Astrocyte (in vitro differentiated cells and primary cell): ENCODE data around the gene DSG2. TPM values are rescaled to one million over a fixed set of nuclear protein-coding genes. Genes with fewer than 3 reads are reported as not detected.
A peak's percentile ranks its signal among the peaks of the same experiment; 100 is the strongest.
"Not testable (repeated sequence)": the region's sequence is repeated elsewhere in the genome, so short reads cannot be mapped to it uniquely, and the experiment has no call there.

ENCODE experiments used
- DNase-seq: peaks from one replicate; pipeline ENCODE4 v3.0.0-alpha.2; 2010; ENCODE audit warnings: low read depth
- FAIRE-seq: peaks from 2 replicates; lab custom pipeline; 2011; peaks lifted over from hg19 to GRCh38; lab: Jason Lieb, UNC
- H2AFZ ChIP-seq: 2 replicates; pipeline ENCODE4 v1.6.0; 2012; ENCODE audit warnings: low read depth, low read length, inconsistent platforms
- H3K27ac ChIP-seq: 2 replicates; pipeline ENCODE4 v1.5.1; 2011; ENCODE audit warnings: low read depth, low read length, inconsistent platforms
- H3K27me3 ChIP-seq: 2 replicates; pipeline ENCODE4 v1.6.0; 2011; ENCODE audit warnings: low read length, inconsistent platforms; ENCODE audit not compliant: insufficient read depth
- H3K36me3 ChIP-seq: 2 replicates; pipeline ENCODE4 v1.5.1; 2011; ENCODE audit warnings: low read length, inconsistent platforms; ENCODE audit not compliant: insufficient read depth
- H3K4me1 ChIP-seq: 2 replicates; pipeline ENCODE4 v1.5.1; 2011; ENCODE audit warnings: low read length, inconsistent platforms; ENCODE audit not compliant: insufficient read depth
- H3K4me2 ChIP-seq: 2 replicates; pipeline ENCODE4 v1.6.0; 2012; ENCODE audit warnings: low read length, inconsistent platforms
- H3K4me3 ChIP-seq: 2 replicates; pipeline ENCODE4 v1.5.1; 2011; ENCODE audit warnings: low read depth, mild to moderate bottlenecking, low read length, inconsistent platforms; ENCODE audit not compliant: insufficient read depth
- H3K79me2 ChIP-seq: 2 replicates; pipeline ENCODE4 v1.6.0; 2012; ENCODE audit warnings: mild to moderate bottlenecking, low read length, inconsistent platforms; ENCODE audit not compliant: insufficient read depth
- H3K9ac ChIP-seq: 2 replicates; pipeline ENCODE4 v1.6.0; 2012; ENCODE audit warnings: mild to moderate bottlenecking, low read length, inconsistent platforms
- H3K9me3 ChIP-seq: 2 replicates; pipeline ENCODE4 v1.5.1; 2012; ENCODE audit warnings: low read depth, mild to moderate bottlenecking, low read length, inconsistent platforms; ENCODE audit not compliant: insufficient read depth
- H4K20me1 ChIP-seq: 2 replicates; pipeline ENCODE4 v1.6.0; 2012; ENCODE audit warnings: low read length, inconsistent platforms; ENCODE audit not compliant: insufficient read depth
- H3K27ac Mint-ChIP-seq: one replicate; pipeline ENCODE4 v1.8.0; 2021; ENCODE audit warnings: mild to moderate bottlenecking, mixed read lengths; ENCODE audit not compliant: unreplicated experiment
- H3K27me3 Mint-ChIP-seq: one replicate; pipeline ENCODE4 v1.8.0; 2021; ENCODE audit warnings: low read depth, mixed read lengths; ENCODE audit not compliant: unreplicated experiment
- H3K36me3 Mint-ChIP-seq: one replicate; pipeline ENCODE4 v1.8.0; 2021; ENCODE audit warnings: low read depth, mixed read lengths; ENCODE audit not compliant: unreplicated experiment
- H3K4me1 Mint-ChIP-seq: one replicate; pipeline ENCODE4 v1.8.0; 2021; ENCODE audit warnings: low read depth, mixed read lengths; ENCODE audit not compliant: unreplicated experiment
- H3K4me3 Mint-ChIP-seq: one replicate; pipeline ENCODE4 v1.8.0; 2021; ENCODE audit warnings: mild to moderate bottlenecking, moderate library complexity, mixed read lengths; ENCODE audit not compliant: unreplicated experiment
- H3K9me3 Mint-ChIP-seq: one replicate; pipeline ENCODE4 v1.8.0; 2021; ENCODE audit warnings: mild to moderate bottlenecking, mixed read lengths; ENCODE audit not compliant: unreplicated experiment
- CTCF ChIP-seq: IDR thresholded peaks from 2 replicates; pipeline ENCODE4 v1.5.1; 2011; ENCODE audit warnings: low read depth, mild to moderate bottlenecking, inconsistent platforms, low read length, moderate library complexity; ENCODE audit not compliant: insufficient read depth
- EZH2 ChIP-seq: IDR thresholded peaks from 2 replicates; pipeline ENCODE4 v1.6.1; 2012; ENCODE audit warnings: mild to moderate bottlenecking, low read length, inconsistent platforms; ENCODE audit not compliant: insufficient read depth
- total RNA-seq: library from RNA; stranded (reverse); gene quantifications from 2 replicates; pipeline ENCODE4 v1.2.1, GENCODE V29; 2021

Gene DSG2
- total RNA-seq, 1 donor from 2014 or later: 154 TPM

- peaks cover 5% of the 10 kb centered on the region for H3K79me2 ChIP-seq
These were observed 8.2 kb downstream of the DSG2 start for GRCh38 chr18:31506024-31506742.

GRCh38 chr18:31507124-31507523 is 9.1 kb downstream of the DSG2 start:
- H3K4me1 Mint-ChIP-seq: peaks cover 26% of the 10 kb centered on the region
- FAIRE-seq, H3K27me3 Mint-ChIP-seq, H3K4me2 ChIP-seq, H3K27me3 ChIP-seq, H3K4me3 Mint-ChIP-seq, H3K9me3 Mint-ChIP-seq, H3K79me2 ChIP-seq, H3K4me3 ChIP-seq, H3K9ac ChIP-seq, H3K4me1 ChIP-seq, H2AFZ ChIP-seq, H3K9me3 ChIP-seq, H3K27ac ChIP-seq, H4K20me1 ChIP-seq, H3K36me3 ChIP-seq, H3K36me3 Mint-ChIP-seq, DNase-seq, H3K27ac Mint-ChIP-seq: not testable (repeated sequence)

More at GRCh38 chr18:31506024-31506742, 8.2 kb downstream of the DSG2 start:
- Mint-ChIP-seq H3K27me3 (no peaks in the 10 kb centered on the region), H3K4me3 (no peak overlapping the region), H3K9me3 (peaks cover 2% of the 10 kb centered on the region), H3K4me1 (peaks cover 21% of the 10 kb centered on the region), H3K36me3 (peaks cover 4% of the 10 kb centered on the region), H3K27ac (no peak overlapping the region)
- FAIRE-seq: no peak
- Histone ChIP-seq H3K9me3 (no peaks in the 10 kb centered on the region), H3K27me3 (no peaks in the 10 kb centered on the region), H3K36me3 (no peaks in the 10 kb centered on the region), H3K4me1 (no peaks in the 10 kb centered on the region), H3K27ac (no peak overlapping the region), H2AFZ (no peak overlapping the region), H3K4me2 (no peak overlapping the region), H4K20me1 (no peaks in the 10 kb centered on the region), H3K9ac (no peak overlapping the region), H3K4me3 (no peak overlapping the region)
- peak; percentile 31 for TF ChIP-seq CTCF
- TF ChIP-seq EZH2: no peak
- DNase-seq: peak; percentile 24

GRCh38 chr18:31508781-31509180 is 10.8 kb downstream of the DSG2 start:
- Histone ChIP-seq H3K27me3 (no peaks in the 10 kb centered on the region), H3K79me2 (no peaks in the 10 kb centered on the region), H3K36me3 (no peaks in the 10 kb centered on the region), H4K20me1 (no peaks in the 10 kb centered on the region), H3K4me2 (no peak overlapping the region), H3K4me3 (no peak overlapping the region), H3K4me1 (peaks cover 17% of the 10 kb centered on the region), H3K9ac (no peak overlapping the region), H3K9me3 (no peaks in the 10 kb centered on the region), H2AFZ (no peak overlapping the region), H3K27ac (no peak overlapping the region)
- H3K36me3 Mint-ChIP-seq: peaks cover 4% of the 10 kb centered on the region
- peaks cover 2% of the 10 kb centered on the region for H3K9me3 Mint-ChIP-seq
- H3K27ac Mint-ChIP-seq: no peak overlapping the region
- H3K4me3 Mint-ChIP-seq: no peak overlapping the region
- TF ChIP-seq CTCF (no peak), EZH2 (no peak)
- DNase-seq (peak; percentile 40), FAIRE-seq (no peak)
- peaks cover 43% of the 10 kb centered on the region for H3K4me1 Mint-ChIP-seq
- no peaks in the 10 kb centered on the region for H3K27me3 Mint-ChIP-seq
